PC-3 (cell line): Measurements from ENCODE around the gene TRAK1. TPM values are rescaled to one million over a fixed set of nuclear protein-coding genes. Genes with fewer than 3 reads are reported as not detected.
A peak's percentile ranks its signal among the peaks of the same experiment; 100 is the strongest.

Source experiments
- ATAC-seq: fragments of 200-7000 bp; cut with Tn5 transposase; 2 replicates; pipeline ENCODE4 v1.9.1; 2020; ENCODE audit warnings: mild to moderate bottlenecking, moderate library complexity
- BruUV-seq: library from RNA; stranded (reverse); fragments of 400-500 nt; replicated peaks from 2 replicates; lab custom pipeline; 2021; lab: Mats Ljungman, UMichigan
- CTCF ChIA-PET: fragments of 300-600 bp; sonication (Branson Sonifier 250); formaldehyde crosslinking; loops from one replicate; lab custom pipeline; 2022; ENCODE audit warnings: antibody characterized with exemption; lab: Charles Lee
- POLR2A ChIA-PET: fragments of 300-600 bp; sonication (Branson Sonifier 250); formaldehyde crosslinking; loops from one replicate; lab custom pipeline; 2022; ENCODE audit warnings: antibody characterized with exemption; ENCODE audit not compliant: unreplicated experiment; lab: Charles Lee
- DNase-seq: peaks from one replicate; pipeline ENCODE4 v3.0.0-alpha.2; 2015
- H2AFZ ChIP-seq: fragments of 300-600 bp; sonication (generic); 2 replicates; pipeline ENCODE4 v1.6.0; 2016; ENCODE audit warnings: antibody characterized with exemption, low read length
- H3F3A ChIP-seq: fragments of 300-600 bp; sonication (generic); one replicate; pipeline ENCODE4 v1.6.0; 2017; ENCODE audit warnings: antibody characterized with exemption, low read length, control low read depth, mild to moderate bottlenecking; ENCODE audit not compliant: unreplicated experiment
- H3K27ac ChIP-seq: fragments of 300-600 bp; sonication (generic); 2 replicates; pipeline ENCODE4 v1.5.1; 2016; ENCODE audit warnings: mild to moderate bottlenecking, low read length
- H3K27me3 ChIP-seq: fragments of 300-600 bp; sonication (generic); 2 replicates; pipeline ENCODE4 v1.6.1; 2016; ENCODE audit warnings: low read length, mixed read lengths
- H3K36me3 ChIP-seq: fragments of 300-600 bp; sonication (generic); 2 replicates; pipeline ENCODE4 v1.6.1; 2016; ENCODE audit warnings: low read depth, mixed run types, low read length, mixed read lengths
- H3K4me1 ChIP-seq: fragments of 300-600 bp; sonication (generic); 2 replicates; pipeline ENCODE4 v1.5.1; 2016; ENCODE audit warnings: low read length; ENCODE audit not compliant: insufficient read depth
- H3K4me2 ChIP-seq: fragments of 300-600 bp; sonication (generic); 2 replicates; pipeline ENCODE4 v1.6.0; 2016; ENCODE audit warnings: low read length
- H3K4me3 ChIP-seq: fragments of 300-600 bp; sonication (generic); 2 replicates; pipeline ENCODE4 v1.5.1; 2016; ENCODE audit warnings: mild to moderate bottlenecking, low read length, mixed read lengths
- H3K79me2 ChIP-seq: fragments of 300-600 bp; sonication (generic); 2 replicates; pipeline ENCODE4 v1.6.1; 2017; ENCODE audit warnings: low read length, mixed read lengths
- H3K9ac ChIP-seq: fragments of 300-600 bp; sonication (generic); 2 replicates; pipeline ENCODE4 v1.6.0; 2016; ENCODE audit warnings: mild to moderate bottlenecking, low read length
- H3K9me2 ChIP-seq: fragments of 300-600 bp; sonication (generic); replicated peaks from 2 replicates; pipeline ENCODE4 v1.6.1; 2016; ENCODE audit warnings: mixed run types, low read length, mixed read lengths
- H3K9me3 ChIP-seq: fragments of 300-600 bp; sonication (generic); 2 replicates; pipeline ENCODE4 v1.6.1; 2016; ENCODE audit warnings: low read length, mixed read lengths
- H4K20me1 ChIP-seq: fragments of 300-600 bp; sonication (generic); 2 replicates; pipeline ENCODE4 v1.6.1; 2016; ENCODE audit warnings: low read length, mixed read lengths
- EZH2 ChIP-seq: fragments of 300-600 bp; sonication (generic); IDR thresholded peaks from one replicate; pipeline ENCODE4 v1.6.1; 2017; ENCODE audit warnings: antibody characterized with exemption, mild to moderate bottlenecking, low read length; ENCODE audit not compliant: unreplicated experiment
- EZH2phosphoT487 ChIP-seq: fragments of 300-600 bp; sonication (generic); IDR thresholded peaks from 2 replicates; pipeline ENCODE4 v1.6.1; 2018; ENCODE audit warnings: mild to moderate bottlenecking, antibody characterized with exemption, low read length, borderline replicate concordance
- intact Hi-C: fragments of 100-400 bp; cut with micrococcal nuclease; formaldehyde crosslinking; loops from 2 replicates; pipeline ENCODE4 v1.9.0; 2023
- total RNA-seq: library from RNA; depleted of rRNA; stranded (reverse); fragments of >200 nt; gene quantifications from 2 replicates; pipeline ENCODE4 v1.2.3, GENCODE V29; 2014
- TF ChIP-seq, protein P1 (sequence below): fragments of 300-600 bp; sonication (generic); conservative IDR thresholded peaks from 2 replicates; pipeline ENCODE4 v1.5.1; 2017; ENCODE audit warnings: antibody characterized with exemption, low read depth, mild to moderate bottlenecking, low read length

The TRAK1 gene
- total RNA-seq, 1 experiment from 2014 or later = 23.4 TPM

DNA sequence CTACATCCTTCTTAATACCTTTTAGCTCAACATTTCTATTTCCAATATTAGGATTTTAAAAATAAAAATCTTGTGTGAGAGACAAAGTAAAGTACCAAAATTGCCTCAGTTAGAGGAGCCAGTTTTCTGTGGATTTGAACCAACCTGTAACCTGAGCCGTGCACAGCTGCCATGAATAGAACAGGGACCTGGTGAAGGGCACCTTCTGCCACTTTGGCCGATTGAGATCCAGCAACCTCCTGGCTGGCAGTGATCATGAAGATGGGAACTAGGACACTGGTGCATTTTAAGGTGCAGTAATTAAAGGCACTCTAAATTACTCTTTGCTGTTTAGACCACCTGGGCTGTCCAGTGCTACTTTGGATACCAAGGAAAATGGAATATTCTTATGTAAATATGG is 34.3 kb upstream of the TRAK1 start:
- no peaks in the 10 kb centered on the region for H3K27me3 ChIP-seq
- BruUV-seq = no TSS peak
- H3K4me2 ChIP-seq = no peak overlapping the region
- H3K27ac ChIP-seq = no peak overlapping the region
- H2AFZ ChIP-seq = no peak overlapping the region
- ChIA-PET POLR2A (no interaction called here), CTCF (no interaction called here)
- no peaks in the 10 kb centered on the region for H3F3A ChIP-seq
- H3K4me1 ChIP-seq = peaks cover 7% of the 10 kb centered on the region
- intact Hi-C loops = no loop called here
- TF ChIP-seq EZH2phosphoT487 (no peak), EZH2 (no peak)
- TF ChIP-seq, protein P1, sequence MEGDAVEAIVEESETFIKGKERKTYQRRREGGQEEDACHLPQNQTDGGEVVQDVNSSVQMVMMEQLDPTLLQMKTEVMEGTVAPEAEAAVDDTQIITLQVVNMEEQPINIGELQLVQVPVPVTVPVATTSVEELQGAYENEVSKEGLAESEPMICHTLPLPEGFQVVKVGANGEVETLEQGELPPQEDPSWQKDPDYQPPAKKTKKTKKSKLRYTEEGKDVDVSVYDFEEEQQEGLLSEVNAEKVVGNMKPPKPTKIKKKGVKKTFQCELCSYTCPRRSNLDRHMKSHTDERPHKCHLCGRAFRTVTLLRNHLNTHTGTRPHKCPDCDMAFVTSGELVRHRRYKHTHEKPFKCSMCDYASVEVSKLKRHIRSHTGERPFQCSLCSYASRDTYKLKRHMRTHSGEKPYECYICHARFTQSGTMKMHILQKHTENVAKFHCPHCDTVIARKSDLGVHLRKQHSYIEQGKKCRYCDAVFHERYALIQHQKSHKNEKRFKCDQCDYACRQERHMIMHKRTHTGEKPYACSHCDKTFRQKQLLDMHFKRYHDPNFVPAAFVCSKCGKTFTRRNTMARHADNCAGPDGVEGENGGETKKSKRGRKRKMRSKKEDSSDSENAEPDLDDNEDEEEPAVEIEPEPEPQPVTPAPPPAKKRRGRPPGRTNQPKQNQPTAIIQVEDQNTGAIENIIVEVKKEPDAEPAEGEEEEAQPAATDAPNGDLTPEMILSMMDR = no peak
- H3K36me3 ChIP-seq = no peaks in the 10 kb centered on the region
- ATAC-seq (no peak), DNase-seq (no peak)
- no peaks in the 10 kb centered on the region for H4K20me1 ChIP-seq
- peaks cover 25% of the 10 kb centered on the region for H3K79me2 ChIP-seq
- no peaks in the 10 kb centered on the region for H3K9me3 ChIP-seq
- no peaks in the 10 kb centered on the region for H3K9me2 ChIP-seq
- no peak overlapping the region for H3K9ac ChIP-seq
- no peak overlapping the region for H3K4me3 ChIP-seq

DNA sequence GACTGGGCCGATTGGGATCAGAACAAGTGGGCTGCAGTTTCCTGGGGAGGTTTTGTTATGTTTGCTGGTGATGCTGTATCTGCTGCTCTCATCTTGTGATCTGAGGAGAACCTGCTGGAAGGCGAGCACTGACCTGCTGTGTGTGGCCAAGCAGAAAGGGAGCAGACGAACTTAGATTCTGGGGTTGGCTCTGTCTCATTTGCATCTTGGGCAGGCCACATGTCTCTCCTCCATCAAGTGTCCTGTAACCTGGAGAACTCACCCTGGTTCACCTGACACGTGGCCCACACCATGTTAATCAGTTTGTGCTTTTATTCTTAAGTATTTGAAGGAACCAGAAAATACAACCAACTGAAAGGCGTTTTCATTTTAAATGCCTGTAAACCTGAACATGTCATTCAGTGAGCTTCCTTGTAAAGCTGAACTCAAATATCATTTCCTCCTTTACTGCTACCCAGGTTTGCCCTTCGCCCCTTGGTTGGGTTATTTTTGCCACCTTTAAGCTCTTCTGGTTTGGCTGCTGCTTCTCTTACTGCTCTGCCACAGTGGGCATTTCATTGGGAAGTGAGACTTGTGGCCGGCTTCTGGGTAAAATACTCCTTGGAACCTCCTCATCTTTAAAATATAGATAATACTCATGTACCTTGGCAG is 33.5 kb upstream of the TRAK1 start:
- no peak overlapping the region for H2AFZ ChIP-seq
- no peaks in the 10 kb centered on the region for H4K20me1 ChIP-seq
- DNase-seq (no peak), ATAC-seq (no peak)
- no peaks in the 10 kb centered on the region for H3K36me3 ChIP-seq
- no peaks in the 10 kb centered on the region for H3K9me3 ChIP-seq
- H3K27me3 ChIP-seq = no peaks in the 10 kb centered on the region
- ChIA-PET POLR2A (no interaction called here), CTCF (no interaction called here)
- H3F3A ChIP-seq = no peaks in the 10 kb centered on the region
- intact Hi-C loops = no loop called here
- BruUV-seq = no TSS peak
- no peak overlapping the region for H3K4me3 ChIP-seq
- no peak overlapping the region for H3K9ac ChIP-seq
- no peak for TF ChIP-seq EZH2phosphoT487
- TF ChIP-seq, protein P1 = no peak
- no peak for TF ChIP-seq EZH2
- H3K4me1 ChIP-seq = peaks cover 15% of the 10 kb centered on the region
- H3K79me2 ChIP-seq = peaks cover 29% of the 10 kb centered on the region
- no peaks in the 10 kb centered on the region for H3K9me2 ChIP-seq
- H3K4me2 ChIP-seq = no peak overlapping the region
- no peak overlapping the region for H3K27ac ChIP-seq

DNA sequence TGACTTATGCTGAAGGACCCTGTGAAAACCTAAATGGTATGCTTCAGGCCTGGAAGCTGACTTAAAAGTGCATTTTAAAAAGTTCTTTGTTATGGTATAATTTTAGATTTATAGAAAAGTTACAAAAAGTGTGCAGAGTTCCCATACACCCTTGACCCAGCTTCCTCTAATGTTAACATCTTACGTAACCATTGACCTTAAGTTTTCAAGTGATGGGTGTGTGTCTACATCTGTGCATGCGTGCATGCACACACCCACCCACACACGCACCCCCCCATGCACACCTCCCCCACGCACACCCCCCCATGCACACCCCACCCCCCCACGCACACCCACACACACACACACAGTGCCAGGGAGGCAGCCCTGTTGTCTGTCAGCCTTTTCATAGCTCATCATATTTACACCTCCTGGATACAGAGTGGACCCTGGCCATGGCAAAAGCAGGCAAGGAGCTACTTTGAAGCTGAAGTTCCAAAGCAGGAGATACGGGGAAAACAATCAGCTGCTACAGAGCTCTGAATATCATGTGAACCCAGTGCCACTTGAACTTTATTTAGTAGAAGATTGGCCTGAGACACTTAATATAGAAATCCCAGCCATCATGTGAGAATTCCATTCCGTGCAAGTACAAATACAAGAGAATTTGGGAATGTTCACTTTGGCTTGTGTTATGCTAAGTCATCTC is 30.0 kb upstream of the TRAK1 start:
- no peak for DNase-seq
- peak overlapping the region; percentile 23; the same call in 1 of the 2 replicates for H3K4me3 ChIP-seq
- CTCF ChIA-PET = interaction anchor here (1.5 kb wide), 1 partner anchor 11 kb away, joined by 5 read pairs; no protein-coding TSS in a partner anchor

More for the DNA sequence above, 30.0 kb upstream of the TRAK1 start:
- Histone ChIP-seq H3F3A (no peaks in the 10 kb centered on the region), H3K9ac (no peak overlapping the region), H3K4me1 (peaks cover 22% of the 10 kb centered on the region), H3K4me2 (peak overlapping the region; percentile 77), H3K9me3 (no peaks in the 10 kb centered on the region), H3K79me2 (peaks cover 27% of the 10 kb centered on the region), H3K9me2 (no peaks in the 10 kb centered on the region), H3K27me3 (no peaks in the 10 kb centered on the region), H3K36me3 (no peaks in the 10 kb centered on the region), H4K20me1 (no peaks in the 10 kb centered on the region), H2AFZ (peak overlapping the region; percentile 39), H3K27ac (peak overlapping the region; percentile 73)
- BruUV-seq = no TSS peak
- intact Hi-C loops = loop anchor here (1.0 kb wide), 1 partner anchor 48 kb away; no protein-coding TSS in a partner anchor
- POLR2A ChIA-PET = no interaction called here
- TF ChIP-seq, protein P1 = no peak
- TF ChIP-seq EZH2 (no peak), EZH2phosphoT487 (no peak)
- ATAC-seq = peak; percentile 18; the same call in 1 of the 2 replicates
